OCI-LY3 (cell line): ENCODE measurements around the gene IP6K1.

Source experiments
- CTCF ChIP-seq: fragments of 200-600, 300-600 bp; sonication (generic); IDR thresholded peaks from 2 replicates; pipeline ENCODE4 v1.5.1; 2014; ENCODE audit warnings: antibody characterized with exemption, low read length, low read depth
- EZH2phosphoT487 ChIP-seq: fragments of 200-600 bp; shearing (Covaris generic); IDR thresholded peaks from 2 replicates; pipeline ENCODE4 v1.6.1; 2018; ENCODE audit warnings: antibody characterized with exemption, mixed run types, low read depth

- TF ChIP-seq CTCF (no peak), EZH2phosphoT487 (no peak)
Observed at GRCh38 chr3:49787536-49787935, 1.2 kb upstream of the IP6K1 start.
